Limb (tissue), 2 donors: Measurements from ENCODE around the gene PCDHB14.
"Not testable (repeated sequence)": the region's sequence is repeated elsewhere in the genome, so short reads cannot be mapped to it uniquely, and the experiment has no call there.

Source experiments
- DNase-seq, 2 donors: peaks; one replicate each; pipeline ENCODE4 v3.0.0-alpha.2; 2016; ENCODE audit errors: extremely low spot score in 2 of 2

PCDHB14 gene

DNA sequence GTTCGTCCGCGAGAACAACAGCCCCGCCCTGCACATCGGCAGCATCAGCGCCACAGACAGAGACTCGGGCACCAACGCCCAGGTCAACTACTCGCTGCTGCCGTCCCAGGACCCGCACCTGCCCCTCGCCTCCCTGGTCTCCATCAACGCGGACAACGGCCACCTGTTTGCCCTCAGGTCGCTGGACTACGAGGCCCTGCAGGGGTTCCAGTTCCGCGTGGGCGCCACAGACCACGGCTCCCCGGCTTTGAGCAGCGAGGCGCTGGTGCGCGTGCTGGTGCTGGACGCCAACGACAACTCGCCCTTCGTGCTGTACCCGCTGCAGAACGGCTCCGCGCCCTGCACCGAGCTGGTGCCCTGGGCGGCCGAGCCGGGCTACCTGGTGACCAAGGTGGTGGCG lies 12.9 kb upstream of the PCDHB14 start:
- not testable (repeated sequence) for DNase-seq

DNA sequence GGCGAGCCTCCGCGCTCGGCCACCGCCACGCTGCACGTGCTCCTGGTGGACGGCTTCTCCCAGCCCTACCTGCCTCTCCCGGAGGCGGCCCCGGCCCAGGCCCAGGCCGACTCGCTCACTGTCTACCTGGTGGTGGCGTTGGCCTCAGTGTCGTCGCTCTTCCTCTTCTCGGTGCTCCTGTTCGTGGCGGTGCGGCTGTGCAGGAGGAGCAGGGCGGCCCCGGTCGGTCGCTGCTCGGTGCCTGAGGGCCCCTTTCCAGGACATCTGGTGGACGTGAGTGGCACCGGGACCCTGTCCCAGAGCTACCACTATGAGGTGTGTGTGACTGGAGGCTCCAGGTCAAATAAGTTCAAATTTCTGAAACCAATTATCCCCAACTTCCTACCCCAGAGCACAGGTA lies 12.3 kb upstream of the PCDHB14 start:
- DNase-seq: not testable (repeated sequence)

DNA sequence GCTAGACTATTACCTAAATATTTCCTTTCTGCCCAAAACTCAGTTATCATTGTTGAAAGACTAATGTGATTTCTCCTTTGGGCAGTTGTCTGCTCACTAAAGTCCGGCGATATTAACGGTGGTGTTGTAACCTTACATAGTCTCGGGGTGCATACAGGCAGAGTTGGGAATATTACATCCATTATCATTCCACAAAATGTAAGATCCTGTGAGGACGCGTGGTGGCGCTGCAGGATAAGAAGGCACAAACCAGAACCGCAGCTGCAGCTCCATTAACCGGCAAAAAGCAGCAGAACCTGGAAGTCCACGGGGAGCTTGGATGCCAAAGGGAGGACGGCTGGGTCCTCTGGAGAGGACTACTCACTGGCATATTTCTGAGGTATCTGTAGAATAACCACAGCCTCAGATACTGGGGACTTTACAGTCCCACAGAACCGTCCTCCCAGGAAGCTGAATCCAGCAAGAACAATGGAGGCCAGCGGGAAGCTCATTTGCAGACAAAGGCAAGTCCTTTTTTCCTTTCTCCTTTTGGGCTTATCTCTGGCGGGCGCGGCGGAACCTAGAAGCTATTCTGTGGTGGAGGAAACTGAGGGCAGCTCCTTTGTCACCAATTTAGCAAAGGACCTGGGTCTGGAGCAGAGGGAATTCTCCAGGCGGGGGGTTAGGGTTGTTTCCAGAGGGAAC lies 9.3 kb upstream of the PCDHB14 start, which contains the start of gene PCDHB13:
Gene PCDHB13, plus strand, starts transcription at position 264 of the 684 bp plus-strand sequence. Its CDS starts 205 bp downstream, at position 469.
- not testable (repeated sequence) for DNase-seq

DNA sequence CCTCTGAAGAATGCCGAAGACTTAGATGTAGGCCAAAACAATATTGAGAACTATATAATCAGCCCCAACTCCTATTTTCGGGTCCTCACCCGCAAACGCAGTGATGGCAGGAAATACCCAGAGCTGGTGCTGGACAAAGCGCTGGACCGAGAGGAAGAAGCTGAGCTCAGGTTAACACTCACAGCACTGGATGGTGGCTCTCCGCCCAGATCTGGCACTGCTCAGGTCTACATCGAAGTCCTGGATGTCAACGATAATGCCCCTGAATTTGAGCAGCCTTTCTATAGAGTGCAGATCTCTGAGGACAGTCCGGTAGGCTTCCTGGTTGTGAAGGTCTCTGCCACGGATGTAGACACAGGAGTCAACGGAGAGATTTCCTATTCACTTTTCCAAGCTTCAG lies 8.6 kb upstream of the PCDHB14 start:
- not testable (repeated sequence) for DNase-seq

DNA sequence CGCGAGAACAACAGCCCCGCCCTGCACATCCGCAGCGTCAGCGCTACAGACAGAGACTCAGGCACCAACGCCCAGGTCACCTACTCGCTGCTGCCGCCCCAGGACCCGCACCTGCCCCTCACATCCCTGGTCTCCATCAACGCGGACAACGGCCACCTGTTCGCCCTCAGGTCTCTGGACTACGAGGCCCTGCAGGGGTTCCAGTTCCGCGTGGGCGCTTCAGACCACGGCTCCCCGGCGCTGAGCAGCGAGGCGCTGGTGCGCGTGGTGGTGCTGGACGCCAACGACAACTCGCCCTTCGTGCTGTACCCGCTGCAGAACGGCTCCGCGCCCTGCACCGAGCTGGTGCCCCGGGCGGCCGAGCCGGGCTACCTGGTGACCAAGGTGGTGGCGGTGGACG lies 7.6 kb upstream of the PCDHB14 start:
- DNase-seq: not testable (repeated sequence)

DNA sequence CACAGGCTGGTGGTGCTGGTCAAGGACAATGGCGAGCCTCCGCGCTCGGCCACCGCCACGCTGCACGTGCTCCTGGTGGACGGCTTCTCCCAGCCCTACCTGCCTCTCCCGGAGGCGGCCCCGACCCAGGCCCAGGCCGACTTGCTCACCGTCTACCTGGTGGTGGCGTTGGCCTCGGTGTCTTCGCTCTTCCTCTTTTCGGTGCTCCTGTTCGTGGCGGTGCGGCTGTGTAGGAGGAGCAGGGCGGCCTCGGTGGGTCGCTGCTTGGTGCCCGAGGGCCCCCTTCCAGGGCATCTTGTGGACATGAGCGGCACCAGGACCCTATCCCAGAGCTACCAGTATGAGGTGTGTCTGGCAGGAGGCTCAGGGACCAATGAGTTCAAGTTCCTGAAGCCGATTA lies 7.1 kb upstream of the PCDHB14 start:
- DNase-seq: not testable (repeated sequence)

DNA sequence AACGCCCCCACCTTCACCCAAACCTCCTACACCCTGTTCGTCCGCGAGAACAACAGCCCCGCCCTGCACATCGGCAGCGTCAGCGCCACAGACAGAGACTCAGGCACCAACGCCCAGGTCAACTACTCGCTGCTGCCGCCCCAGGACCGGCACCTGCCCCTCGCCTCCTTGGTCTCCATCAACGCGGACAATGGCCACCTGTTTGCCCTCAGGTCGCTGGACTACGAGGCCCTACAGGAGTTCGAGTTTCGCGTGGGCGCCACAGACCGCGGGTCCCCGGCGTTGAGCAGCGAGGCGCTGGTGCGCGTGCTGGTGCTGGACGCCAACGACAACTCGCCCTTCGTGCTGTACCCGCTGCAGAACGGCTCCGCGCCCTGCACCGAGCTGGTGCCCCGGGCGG lies 1.7 kb downstream of the PCDHB14 start:
- DNase-seq: not testable (repeated sequence)

DNA sequence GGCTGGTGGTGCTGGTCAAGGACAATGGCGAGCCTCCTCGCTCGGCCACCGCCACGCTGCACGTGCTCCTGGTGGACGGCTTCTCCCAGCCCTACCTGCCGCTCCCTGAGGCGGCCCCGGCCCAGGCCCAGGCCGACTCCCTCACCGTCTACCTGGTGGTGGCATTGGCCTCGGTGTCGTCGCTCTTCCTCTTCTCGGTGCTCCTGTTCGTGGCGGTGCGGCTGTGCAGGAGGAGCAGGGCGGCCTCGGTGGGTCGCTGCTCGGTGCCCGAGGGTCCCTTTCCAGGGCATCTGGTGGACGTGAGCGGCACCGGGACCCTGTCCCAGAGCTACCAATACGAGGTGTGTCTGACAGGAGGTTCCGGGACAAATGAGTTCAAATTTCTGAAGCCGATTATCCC lies 2.3 kb downstream of the PCDHB14 start:
- DNase-seq: not testable (repeated sequence)

DNA sequence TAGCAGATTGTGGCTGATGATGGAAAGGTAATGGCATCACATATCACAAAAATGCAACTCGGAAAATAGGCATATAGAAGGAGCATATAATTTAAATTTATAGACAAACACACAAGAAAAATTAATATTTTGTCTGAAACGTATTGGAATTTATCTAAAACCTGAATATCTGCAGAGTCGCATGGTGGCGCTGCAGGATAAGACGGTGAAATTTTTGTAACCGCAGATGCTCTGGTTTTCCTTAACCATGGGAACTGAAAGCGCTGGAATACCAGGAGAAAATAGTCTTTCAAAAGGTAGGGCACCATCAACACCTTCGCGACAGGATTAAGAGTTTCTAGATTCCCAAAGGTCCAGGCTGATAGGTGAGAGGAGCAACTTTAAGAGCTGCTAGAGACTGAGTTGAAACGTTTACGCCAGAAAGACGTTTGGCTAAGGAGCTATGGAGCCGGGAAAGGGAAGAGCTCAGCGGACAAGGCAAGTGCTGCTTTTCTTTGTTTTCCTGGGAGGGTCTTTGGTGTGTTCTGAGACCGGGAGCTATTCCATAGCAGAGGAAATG lies 11.0 kb downstream of the PCDHB14 start:
- DNase-seq: no peak

DNA sequence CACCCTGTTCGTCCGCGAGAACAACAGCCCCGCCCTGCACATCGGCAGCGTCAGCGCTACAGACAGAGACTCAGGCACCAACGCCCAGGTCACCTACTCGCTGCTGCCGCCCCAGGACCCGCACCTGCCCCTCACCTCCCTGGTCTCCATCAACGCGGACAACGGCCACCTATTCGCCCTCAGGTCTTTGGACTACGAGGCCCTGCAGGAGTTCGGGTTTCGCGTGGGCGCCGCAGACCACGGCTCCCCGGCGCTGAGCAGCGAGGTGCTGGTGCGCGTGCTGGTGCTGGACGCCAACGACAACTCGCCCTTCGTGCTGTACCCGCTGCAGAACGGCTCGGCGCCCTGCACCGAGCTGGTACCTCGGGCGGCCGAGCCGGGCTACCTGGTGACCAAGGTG lies 12.8 kb downstream of the PCDHB14 start:
- not testable (repeated sequence) for DNase-seq

DNA sequence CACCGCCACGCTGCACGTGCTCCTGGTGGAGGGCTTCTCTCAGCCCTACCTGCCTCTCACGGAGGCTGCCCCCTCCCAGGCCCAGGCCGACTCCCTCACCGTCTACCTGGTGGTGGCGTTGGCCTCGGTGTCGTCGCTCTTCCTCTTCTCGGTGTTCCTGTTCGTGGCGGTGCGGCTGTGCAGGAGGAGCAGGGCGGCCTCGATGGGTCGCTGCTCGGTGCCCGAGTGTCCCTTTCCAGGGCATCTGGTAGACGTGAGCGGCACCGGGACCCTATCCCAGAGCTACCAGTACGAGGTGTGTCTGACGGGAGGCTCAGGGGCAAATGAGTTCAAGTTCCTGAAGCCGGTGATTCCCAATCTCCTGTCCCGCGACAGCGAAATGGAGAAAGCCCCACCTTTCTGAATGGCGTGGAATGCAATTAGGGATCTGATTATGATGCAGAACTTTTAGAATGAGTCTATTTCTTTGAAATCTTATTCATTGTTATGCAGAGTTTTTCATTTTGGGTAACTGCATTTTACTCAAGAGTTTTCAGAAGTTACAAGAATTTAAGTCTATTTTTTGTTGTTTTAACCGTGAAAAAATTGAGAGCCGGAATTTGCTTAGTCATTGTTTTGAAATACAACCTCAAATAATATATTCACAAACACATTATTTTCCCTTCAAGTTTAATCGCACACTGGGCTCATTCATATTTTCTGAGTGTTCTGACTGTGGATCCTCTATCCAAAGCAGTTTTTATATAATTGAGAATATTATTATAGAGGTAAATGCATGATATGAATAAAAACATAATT lies 13.6 kb downstream of the PCDHB14 start:
- no peak for DNase-seq

DNA sequence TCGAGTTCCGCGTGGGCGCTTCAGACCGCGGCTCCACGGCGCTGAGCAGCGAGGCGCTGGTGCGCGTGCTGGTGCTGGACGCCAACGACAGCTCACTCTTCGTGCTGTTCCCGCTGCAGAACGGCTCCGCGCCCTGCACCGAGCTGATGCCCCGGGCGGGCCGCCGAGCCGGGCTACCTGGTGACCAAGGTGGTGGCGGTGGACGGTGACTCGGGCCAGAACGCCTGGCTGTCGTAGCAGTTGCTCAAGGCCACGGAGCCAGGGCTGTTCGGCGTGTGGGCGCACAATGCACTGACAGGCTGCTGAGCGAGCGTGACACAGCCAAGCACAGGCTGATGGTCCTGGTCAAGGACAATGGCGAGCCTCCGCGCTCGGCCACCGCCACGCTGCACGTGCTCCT lies 18.4 kb downstream of the PCDHB14 start:
- no peak for DNase-seq

DNA sequence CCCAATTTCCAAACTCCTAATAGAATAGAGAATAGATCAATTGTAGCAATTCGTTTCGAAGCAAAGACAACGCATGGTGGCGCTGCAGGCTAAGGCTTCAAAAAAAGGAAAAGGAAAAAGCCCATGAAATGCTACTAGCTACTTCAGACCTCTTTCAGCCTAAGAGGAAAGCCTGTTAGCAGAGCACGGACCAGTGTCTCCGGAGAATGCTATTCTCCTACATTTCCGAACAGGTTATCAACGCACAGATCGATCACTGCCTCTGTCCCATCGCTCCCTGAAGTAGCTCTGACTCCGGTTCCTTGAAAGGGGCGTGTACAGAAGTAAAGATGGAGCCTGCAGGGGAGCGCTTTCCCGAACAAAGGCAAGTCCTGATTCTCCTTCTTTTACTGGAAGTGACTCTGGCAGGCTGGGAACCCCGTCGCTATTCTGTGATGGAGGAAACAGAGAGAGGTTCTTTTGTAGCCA lies 22.1 kb downstream of the PCDHB14 start, which contains the start of gene PCDHB15:
Gene PCDHB15, plus strand, starts transcription at position 146 of the 468 bp plus-strand sequence. Its CDS starts 184 bp downstream, at position 330.
- peak in 1 of 2 donors; percentile 45 for DNase-seq

DNA sequence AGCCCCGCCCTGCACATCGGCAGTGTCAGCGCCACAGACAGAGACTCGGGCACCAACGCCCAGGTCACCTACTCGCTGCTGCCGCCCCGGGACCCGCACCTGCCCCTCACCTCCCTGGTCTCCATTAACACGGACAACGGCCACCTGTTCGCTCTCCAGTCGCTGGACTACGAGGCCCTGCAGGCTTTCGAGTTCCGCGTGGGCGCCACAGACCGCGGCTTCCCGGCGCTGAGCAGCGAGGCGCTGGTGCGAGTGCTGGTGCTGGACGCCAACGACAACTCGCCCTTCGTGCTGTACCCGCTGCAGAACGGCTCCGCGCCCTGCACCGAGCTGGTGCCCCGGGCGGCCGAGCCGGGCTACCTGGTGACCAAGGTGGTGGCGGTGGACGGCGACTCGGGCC lies 23.8 kb downstream of the PCDHB14 start:
- not testable (repeated sequence) for DNase-seq

DNA sequence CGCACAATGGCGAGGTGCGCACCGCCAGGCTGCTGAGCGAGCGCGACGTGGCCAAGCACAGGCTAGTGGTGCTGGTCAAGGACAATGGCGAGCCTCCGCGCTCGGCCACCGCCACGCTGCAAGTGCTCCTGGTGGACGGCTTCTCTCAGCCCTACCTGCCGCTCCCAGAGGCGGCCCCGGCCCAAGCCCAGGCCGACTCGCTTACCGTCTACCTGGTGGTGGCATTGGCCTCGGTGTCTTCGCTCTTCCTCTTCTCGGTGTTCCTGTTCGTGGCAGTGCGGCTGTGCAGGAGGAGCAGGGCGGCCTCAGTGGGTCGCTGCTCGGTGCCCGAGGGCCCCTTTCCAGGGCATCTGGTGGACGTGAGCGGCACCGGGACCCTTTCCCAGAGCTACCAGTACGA lies 24.3 kb downstream of the PCDHB14 start:
- not testable (repeated sequence) for DNase-seq

DNA sequence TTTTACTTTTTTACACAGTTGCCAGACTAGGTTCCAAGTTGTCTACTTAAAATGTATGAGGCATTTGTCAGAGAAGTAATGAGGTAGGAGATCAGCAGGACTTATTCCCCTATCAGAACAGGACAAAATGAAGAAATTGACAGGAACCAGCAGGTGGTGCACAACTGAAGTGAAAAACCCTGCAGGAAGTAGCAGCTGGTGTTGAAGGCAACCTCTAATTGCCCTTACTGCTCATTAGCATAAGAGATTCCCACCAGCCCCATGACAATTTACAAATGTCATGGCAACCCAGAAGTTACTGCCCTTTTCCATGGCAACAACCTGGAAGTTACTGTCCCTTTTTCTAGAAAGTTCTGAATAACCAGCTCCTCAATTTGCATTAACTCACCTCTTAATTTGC lies 27.4 kb downstream of the PCDHB14 start:
- no peak for DNase-seq

DNA sequence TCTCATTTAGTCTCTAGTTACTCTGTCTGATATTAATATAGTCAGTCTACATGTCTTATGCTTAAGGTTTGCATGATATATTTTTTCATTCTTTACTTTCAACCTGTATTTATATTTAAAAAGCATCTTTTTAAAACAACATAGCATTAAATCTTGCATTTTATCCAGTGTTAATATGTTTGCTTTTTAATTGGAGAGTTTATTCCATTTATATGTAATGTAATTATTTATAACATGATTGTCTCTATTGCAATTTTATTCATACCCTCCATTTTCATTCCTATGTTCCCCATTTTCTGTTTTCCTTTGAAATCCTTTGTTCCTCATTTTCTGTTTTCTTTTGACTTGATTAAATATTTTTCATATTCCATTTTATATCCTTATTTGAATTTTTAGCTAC lies 35.3 kb downstream of the PCDHB14 start:
- no peak for DNase-seq

DNA sequence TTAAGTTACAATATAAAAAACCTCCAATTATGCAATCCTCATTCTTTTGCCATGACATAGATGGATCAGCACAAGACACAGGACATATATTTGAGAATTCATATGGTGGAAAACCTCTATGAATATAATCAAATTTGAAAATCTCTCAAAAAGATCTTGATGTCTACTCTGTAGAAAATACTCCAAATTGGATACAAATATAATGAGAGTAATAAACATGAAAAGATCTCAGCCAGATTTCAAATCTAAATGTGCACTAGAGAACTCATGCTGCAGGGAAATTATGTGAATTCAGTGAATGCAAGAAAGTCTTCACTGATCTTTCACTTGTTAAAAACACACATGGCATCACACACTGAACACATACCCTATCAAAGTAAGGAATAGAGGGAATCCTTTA lies 35.8 kb downstream of the PCDHB14 start:
- no peak for DNase-seq

DNA sequence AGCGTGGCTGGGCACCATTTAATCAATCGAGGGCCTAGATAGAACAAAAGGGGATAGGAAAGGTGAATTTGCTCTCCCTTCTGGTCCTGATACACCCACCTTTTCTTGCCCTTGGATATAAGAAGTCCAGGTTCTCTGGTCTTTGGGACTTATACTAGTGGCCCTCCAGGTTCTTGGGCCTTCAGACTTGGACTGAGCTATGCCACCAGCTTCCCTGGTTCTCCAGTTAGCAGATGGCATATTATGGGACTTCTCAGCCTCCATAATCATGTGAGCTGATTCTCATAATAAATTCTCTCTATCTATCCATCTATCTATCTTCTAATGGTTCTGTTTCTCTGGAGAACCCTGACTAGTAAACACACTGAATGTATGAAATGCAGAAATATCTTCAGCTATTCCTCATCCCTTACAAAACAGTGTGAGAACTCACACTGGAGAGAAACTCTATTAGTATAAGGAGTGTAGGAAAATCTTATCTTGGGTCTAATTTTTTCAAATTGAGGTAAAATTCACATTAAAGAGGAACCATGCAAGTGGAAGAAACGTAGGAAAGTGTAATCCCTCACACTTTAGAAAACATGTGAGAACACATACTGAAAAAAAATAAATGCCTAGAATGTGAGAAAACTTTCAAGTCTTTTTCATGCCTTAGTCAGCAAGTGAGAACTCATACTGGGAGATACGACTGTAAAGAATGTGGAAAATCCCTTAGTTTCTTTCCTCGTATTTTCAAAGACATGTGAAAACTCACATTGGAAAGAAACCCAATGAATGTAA lies 37.5 kb downstream of the PCDHB14 start:
- DNase-seq: no peak

DNA sequence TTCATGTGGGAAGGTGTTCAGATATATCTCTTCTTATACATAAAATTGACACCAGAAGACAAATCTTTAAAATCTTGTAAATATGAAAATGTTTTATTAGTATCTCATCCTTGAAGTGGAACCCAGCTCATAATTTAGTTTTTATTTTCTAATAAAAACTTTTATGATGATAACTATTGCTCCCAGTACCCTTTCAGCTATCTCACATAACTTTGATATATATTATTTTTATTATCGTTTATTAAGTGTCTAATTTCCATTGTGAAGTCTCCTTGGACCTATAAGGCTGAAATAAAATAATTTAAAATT lies 38.0 kb downstream of the PCDHB14 start:
- DNase-seq: no peak

DNA sequence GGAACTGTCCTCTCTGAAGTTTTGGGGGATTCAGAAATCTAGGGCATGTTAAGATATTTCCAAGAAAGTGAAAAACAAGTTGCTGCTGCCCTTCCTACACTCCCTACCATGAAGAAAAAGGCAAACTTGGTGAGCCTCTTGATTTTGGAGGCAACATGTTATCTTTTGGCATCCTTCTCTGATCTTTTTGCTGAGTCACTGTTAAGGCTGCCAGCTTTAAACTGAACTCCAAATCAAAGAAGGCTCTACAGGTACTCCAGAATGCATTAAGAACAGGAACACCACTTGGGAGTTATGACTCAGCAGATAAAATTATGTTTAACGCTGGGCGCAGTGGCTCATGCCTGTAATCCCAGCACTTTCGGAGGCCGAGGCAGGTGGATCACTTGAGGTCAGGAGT lies 46.1 kb downstream of the PCDHB14 start:
- no peak for DNase-seq

DNA sequence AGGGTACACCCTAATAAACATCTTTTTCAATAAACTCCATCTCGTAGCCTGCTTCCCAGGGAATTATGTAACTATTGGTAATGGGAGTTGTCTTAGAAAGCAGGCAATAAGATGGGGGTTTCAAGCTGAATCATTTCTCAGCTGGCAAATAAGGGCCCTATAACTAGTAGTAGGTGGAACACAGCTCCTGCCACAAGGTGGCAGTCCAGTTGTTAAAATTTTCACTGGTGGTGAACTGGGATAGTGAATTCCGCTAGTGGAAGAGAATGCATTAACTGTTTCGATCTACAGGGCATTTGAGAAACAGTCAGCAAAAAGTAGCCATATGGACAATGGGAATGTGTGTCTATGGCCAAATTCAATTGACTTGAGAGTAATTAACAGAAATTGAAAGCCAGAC lies 49.8 kb downstream of the PCDHB14 start:
- DNase-seq: no peak
